AG08396 (cell line): ENCODE measurements around the gene FLNB.

Source experiments
- DNase-seq: peaks from one replicate; pipeline ENCODE4 v3.0.0; 2012; ENCODE audit warnings: low spot score, mixed read lengths

The FLNB gene

DNA sequence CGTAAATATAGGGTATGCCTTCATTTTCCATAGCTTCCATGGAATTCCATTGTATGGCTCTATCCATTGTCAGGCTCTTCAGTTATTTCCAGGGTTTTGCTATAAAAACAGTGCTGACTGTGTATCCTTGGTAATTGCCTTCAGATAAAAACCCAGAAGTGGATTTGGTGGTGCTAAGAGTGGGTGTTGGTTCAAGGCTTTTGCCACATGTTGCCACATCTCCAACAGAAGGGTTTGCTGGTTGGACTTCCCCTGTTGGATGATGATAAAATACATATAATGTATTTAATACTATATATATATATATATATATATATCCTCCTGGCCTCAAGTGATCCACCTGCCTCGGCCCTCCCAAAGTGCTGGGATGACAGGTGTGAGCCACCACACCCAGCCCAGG lies 97.8 kb downstream of the FLNB start:
- DNase-seq, result no peak

DNA sequence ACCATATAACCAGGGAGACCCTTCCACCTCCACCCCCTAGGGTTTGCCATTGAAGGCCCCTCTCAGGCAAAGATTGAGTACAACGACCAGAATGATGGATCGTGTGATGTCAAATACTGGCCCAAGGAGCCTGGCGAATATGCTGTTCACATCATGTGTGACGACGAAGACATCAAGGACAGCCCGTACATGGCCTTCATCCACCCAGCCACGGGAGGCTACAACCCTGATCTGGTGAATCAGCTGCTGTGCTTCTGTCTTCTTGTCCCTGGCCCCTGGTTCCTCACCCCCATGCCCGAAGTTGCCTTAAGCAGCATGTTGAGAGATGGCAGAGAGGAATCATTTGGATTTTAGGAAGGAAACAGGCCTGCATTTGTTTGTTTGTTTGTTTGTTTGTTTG lies 98.4 kb downstream of the FLNB start:
- no peak for DNase-seq

DNA sequence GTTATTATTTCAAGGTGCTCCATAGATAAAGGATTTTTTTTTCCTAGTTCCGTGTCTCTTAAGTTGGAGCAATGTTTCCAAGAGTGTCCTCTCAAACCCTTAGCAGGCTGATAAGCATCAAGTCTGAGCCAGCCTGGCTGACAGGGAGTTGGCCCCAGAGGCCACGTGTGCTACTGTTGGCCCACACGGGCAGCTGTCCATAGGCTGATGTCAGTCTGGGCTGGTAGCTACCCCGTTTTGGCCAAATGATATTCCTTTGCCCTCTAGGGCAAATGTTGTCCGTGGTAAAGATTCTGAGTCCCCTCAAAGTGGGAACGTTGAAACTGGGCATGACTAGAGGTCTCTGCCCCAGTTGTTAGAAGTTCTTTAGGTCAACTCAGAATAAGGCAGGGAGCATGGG lies 99.4 kb downstream of the FLNB start:
- DNase-seq, result no peak

DNA sequence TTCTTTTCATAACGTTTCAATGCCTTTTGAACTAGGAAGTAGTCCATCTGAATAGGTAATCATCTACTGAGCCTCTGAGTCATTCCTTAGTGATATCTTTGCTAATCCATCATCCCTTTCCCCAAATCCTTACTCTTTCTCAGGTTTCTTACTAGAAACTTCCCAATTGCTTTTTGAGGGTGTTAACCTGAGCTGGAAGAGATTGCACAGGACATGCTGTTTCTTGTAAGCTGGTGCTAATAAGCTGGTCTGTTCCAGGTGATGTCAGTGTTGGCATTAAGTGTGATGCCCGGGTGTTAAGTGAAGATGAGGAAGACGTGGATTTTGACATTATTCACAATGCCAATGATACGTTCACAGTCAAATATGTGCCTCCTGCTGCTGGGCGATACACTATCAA lies 101.5 kb downstream of the FLNB start:
- DNase-seq, result no peak

DNA sequence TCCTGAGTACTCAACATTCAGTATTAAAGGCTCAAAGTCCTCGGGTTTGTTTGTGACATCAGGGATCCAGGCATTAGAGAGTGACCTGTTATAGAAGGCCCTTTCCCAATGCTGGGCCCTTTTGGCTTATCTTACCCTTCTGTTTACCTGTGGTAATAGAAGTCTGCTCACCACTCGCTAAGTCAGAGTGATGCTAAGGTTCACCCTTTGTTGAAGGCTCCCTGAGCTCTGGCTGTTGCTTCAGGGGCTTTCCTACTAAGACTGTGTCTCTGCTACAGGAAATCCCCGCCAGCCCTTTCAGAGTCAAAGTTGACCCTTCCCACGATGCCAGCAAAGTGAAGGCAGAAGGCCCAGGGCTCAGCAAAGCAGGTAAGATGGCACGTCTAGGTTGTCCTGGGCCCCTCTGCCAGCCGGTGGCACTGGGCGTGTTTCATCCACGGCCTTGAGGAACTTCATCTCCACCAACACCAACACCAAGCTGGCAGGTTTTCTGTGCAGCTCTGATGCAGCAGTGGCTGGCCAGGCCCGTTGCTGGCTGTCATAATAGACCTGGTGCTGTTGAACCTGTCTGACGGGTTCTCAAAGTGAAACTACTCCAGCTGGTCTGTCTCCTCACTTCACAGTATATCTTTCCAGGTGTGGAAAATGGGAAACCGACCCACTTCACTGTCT lies 103.4 kb downstream of the FLNB start:
- no peak for DNase-seq

DNA sequence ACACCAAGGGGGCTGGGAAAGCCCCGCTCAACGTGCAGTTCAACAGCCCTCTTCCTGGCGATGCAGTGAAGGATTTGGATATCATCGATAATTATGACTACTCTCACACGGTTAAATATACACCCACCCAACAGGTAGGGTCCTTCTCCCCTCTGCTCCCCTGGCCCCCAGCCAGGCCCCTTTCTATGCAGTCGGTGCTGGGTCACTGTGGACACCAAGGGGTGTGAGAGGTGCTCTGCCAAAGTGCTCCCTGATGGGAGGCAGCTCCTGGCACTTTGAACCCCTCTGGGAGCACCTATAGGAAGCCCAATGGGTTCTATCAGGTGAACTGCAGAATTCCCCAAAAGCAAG lies 103.9 kb downstream of the FLNB start:
- DNase-seq, result no peak

DNA sequence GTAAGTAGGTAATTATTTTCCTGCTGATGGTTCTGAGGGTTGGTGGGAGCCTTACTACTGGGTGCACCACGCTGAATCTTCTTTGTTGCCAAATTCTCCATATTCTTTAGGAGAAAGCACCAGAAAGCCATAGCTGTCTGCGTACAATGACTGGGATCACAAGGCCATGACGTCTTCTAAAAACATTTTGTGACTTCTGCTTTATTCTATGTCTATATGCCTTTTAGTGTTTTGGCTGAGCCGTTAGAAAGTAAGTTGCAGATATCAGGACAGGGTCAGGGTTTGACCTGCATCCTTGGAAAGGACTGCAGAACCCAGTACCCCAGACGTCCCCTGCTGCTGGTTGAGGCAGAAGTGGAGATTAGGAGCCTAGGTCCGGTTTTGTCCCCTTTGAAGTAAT lies 107.0 kb downstream of the FLNB start:
- DNase-seq, result no peak

DNA sequence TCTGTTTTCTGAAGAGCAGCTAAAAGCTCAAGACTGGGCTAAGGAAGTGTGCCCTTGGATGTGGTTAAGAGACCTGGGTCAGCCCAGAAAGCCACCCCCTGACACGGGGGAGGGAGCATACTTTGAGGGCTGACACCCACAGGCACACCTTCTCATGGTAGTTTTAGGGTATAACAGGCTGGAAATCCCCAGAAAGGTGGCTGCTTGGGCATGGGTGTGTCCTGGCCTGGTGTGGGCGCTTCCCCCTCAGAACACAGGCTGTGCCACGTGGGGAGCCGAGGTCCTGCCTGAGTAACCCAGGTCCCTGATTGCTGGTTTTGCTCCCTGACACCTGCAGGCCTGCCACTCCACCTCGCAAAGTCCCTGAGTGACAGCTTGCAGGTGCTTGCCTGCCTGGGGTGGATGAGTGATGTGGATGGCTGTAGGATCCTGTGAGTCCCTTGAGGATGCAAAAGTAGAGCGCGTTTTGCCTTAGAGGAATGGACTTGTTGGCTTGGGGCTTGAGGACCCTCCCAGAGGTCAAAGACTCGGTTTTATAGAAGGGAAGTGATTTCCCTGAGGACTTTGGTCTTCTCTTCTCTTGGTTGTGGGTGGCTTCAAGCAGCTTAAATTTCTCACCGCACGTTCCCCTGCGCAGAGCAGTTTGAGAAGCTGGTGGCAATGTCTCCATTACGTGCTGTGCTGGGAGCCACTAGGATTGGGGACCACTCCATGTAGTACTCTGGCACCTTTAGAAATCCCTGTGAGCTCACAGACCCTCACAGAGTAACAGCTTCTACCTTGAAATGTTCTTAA lies 108.1 kb downstream of the FLNB start:
- DNase-seq, result no peak

DNA sequence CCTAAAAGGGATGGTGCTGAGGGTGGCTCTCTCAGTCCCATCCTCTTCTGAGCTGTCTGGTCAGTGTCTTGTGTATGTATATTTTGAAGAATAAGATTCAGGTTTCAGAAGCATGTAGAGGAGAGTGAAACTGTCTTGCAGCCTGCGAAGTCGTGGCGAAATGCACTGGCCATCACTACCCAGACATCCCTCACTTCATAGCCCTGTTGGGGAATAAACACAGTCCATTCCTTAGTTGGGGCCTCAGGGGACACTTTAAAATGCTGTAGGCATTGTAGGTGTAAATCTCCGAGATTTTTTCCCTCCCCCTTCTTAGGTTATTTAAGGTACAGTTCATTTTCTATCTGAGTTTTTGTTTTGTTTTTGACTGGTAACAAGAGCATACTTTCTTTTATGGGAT lies 108.8 kb downstream of the FLNB start:
- DNase-seq, result no peak

DNA sequence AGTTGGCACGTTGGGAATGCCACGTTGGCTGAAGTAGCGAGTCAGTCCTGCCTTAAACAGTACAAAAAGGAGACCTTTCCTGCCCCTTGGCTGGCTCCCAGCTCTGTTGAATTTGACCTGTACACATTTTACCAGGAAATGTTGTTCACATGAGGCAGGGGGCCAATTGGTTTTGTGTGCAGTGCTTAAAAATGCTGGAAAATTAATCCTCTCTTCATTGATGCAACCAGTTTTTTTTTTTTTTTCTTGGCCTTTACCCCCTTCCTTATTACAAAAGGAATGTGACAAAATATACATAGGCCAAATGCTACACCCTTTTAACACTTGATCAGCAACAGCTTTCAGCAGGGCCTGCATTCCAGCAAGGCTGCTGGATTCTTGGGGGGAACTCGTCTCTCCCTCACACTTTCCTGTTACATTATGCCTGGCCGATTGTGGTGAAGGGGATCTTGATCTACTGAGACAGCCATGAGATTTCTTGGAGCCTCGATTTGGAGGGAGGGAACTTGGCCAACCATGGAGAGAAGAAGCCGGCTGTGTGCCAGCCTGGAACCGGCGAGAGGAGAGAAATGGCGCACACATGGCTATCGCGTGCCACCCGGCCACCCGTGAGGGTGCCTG lies 109.4 kb downstream of the FLNB start:
- DNase-seq, result no peak

DNA sequence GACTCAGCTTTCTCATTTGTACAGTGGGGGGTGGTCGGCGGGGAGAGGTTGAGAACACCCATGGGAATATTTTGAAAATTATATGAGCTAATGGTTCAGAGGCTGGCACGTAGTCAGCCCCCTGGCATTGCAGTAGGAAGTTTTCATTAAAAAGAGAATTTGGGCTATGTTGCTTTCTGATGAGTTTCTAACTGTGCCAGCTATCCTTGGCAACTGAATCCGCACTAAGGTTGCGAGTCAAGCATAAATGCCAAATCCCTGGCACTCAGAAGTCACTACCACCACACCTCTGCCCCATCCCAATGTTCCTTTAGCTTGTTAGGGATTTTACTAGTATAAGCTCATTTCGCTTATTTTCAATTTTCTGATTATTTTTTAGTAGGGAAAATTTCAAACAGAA lies 111.0 kb downstream of the FLNB start:
- DNase-seq, result no peak

DNA sequence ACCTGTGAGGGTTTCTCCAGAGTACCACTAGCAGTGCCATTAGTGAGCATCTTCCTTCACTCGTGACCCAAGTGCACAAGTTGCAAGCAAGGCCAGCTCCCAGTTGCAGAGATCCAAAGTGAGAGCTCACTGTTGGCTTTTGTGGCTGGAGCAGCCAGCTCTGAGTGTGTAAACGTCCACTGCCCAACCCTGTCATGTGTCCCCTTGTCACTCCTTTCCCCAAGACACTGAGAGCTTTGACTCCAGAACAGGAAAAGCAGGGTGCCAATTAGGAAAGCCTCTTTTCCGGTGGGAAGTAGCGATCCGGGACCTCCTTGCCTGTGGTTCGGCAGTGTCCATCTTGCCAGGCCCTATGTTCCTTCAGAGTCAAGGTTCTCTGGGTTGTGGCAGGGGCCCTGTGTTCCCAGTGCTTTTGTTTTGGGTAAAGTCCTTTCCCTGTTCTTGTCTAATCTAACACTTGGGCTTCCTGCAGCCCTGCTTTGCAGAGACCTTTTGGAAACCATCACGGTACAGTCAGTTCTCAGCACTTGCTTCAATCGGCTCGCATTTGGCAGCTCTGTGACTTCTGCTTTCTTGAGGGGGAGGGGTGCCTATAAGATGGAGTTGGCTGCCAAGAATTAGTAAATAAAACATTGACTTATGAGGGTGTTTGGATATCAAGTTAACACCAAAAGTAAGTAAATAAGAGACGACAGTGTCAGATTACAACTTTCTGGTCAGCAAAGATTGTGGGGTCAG lies 112.0 kb downstream of the FLNB start:
- DNase-seq, result no peak

DNA sequence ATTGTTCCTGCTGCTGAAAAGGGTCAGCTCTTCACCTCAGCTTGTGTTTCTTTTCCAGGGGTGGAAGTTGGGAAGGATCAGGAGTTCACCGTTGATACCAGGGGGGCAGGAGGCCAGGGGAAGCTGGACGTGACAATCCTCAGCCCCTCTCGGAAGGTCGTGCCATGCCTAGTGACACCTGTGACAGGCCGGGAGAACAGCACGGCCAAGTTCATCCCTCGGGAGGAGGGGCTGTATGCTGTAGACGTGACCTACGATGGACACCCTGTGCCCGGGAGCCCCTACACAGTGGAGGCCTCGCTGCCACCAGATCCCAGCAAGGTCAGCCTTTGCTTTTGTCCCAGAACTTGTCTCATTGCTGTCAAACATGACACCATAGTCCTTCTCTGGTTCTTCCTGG lies 113.0 kb downstream of the FLNB start:
- DNase-seq, result no peak

DNA sequence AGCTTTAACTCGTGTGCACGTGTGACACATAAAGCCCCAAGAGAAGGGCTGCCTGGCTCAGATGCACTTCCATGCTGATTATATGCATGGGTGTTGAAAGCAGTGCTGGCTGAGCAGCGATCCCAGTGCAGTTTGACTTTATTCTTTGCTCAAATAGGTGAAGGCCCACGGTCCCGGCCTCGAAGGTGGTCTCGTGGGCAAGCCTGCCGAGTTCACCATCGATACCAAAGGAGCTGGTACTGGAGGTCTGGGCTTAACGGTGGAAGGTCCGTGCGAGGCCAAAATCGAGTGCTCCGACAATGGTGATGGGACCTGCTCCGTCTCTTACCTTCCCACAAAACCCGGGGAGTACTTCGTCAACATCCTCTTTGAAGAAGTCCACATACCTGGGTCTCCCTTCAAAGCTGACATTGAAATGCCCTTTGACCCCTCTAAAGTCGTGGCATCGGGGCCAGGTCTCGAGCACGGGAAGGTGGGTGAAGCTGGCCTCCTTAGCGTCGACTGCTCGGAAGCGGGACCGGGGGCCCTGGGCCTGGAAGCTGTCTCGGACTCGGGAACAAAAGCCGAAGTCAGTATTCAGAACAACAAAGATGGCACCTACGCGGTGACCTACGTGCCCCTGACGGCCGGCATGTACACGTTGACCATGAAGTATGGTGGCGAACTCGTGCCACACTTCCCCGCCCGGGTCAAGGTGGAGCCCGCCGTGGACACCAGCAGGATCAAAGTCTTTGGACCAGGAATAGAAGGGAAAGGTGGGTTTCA lies 114.9 kb downstream of the FLNB start:
- no peak for DNase-seq

DNA sequence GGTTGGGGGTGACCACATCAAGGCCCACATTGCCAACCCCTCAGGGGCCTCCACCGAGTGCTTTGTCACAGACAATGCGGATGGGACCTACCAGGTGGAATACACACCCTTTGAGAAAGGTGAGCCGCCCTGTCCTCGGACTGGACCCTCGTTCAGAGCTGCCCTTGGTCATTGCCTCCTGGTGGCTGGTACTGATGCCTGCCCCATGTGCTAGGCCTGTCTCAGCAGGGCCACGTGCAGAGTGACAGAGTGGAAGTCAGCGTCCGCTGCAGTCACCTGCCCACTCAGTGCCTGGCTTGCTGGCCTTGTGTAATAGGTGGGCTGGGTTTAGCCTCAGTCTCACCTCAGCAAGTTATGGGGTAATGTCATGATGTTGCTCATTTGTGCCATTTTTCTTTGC lies 116.2 kb downstream of the FLNB start:
- no peak for DNase-seq

DNA sequence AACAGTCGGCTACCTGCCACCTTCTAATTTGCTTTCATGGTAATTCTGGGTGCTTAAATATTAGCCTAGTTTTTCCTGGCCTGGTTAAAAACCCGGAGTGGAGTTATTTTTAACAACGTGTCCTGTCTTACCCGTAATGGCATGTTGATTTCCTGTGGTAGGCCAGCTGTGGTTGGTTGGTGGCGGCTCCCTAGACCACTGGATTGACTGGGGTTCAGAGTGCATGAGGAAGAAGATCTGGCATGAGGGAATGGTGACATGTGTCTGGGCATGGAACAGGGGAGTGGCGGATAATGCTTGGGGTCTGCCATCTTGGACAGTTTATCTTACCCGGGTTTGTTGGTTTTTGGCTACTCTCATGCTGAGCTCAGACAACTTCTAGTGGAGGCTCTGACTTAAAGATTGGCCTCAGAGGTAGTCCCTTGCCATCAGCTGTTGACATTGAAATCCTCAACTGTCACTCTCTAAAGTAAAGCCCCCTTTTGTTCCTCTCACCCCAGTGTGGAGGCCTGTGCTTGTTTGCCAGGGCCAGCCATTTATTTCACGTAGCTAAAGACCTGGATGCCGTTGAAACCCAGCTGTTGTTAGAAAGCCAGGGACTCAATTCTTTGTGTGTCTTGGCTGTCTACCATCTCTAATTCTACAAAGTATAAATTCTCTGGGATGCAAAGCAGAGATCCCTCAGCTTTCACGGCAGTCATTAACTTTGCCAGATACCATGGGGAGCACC lies 121.0 kb downstream of the FLNB start:
- no peak for DNase-seq

DNA sequence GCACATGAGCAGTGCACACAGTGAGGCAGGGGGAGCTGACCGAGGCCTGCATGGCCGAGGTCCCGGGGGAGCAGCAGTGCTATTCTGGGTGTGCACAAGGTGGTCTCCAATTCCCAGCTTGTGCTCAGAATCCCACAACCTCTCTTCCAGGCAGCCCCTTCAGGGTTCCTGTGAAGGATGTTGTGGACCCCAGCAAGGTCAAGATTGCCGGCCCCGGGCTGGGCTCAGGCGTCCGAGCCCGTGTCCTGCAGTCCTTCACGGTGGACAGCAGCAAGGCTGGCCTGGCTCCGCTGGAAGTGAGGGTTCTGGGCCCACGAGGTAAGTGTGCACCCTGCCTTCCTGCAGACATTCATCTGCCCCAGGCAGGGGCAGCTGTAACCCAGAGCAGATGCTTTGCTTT lies 122.4 kb downstream of the FLNB start:
- no peak for DNase-seq

DNA sequence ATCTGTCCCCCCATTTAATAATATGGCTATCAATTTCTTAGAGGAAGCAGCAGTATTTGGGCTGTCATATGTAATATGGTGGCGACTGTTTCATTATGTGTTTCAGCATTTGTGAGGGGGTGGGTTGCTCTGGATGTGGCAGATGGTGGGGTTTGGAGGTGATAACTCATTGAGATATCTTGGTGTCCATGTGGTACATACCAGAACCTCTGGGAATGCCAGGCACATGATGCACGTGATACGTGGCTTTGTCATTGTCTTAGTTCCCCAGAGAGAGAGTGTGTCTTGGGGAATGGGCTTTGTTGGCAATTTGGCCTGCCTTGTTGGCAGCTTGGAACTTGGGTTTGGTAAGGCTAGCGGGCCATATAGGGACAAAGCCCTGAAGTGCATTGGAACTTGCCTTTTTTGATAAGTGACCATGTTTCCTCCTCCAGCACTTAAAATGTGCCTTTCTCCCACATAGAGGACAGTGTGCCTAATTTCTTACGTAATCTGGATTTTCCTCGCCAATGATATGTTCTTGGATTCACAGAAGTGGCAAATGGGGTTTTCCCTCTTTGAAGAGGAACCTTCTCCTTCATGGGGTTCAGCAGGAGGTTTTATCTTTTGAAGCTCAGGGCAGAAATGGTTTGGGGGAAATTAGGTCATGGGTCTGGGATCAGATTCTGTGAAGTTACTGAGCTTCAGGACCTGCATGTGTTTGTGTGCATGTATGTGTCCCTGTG lies 123.0 kb downstream of the FLNB start:
- DNase-seq, result no peak

DNA sequence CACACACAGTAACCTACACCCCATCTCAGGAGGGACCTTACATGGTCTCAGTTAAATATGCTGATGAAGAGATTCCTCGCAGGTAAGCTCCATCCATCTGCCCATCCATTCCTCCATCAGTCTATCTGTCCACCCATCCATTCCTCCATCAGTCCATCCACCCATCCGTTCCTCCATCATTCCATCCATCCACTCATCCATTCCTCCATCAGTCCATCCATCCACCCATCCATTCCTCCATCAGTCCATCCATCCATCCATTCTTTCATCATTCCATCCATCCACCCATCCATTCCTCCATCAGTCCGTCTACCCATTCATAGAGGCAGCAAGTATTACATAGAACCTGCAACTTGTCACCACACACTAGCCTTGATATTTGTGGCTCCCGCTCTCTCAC lies 124.6 kb downstream of the FLNB start:
- DNase-seq, result no peak

DNA sequence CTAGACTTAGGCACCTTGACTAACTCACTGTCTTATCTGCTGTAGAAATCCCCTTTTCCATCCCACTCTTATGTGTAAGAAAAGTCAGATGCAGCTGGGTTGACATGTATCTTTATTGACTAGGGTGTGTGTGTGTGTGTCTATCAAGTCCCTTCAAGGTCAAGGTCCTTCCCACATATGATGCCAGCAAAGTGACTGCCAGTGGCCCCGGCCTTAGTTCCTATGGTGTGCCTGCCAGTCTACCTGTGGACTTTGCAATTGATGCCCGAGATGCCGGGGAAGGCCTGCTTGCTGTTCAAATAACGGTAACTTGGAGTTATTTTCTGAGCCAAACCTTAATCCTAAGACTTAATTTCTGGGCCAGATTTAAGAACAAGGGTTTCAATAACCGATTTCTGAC lies 126.2 kb downstream of the FLNB start:
- no peak for DNase-seq
